ENCODE data around the gene C1orf50.
"Not testable (repeated sequence)": the region's sequence is repeated elsewhere in the genome, so short reads cannot be mapped to it uniquely, and the experiment has no call there.

C1orf50 gene

DNA sequence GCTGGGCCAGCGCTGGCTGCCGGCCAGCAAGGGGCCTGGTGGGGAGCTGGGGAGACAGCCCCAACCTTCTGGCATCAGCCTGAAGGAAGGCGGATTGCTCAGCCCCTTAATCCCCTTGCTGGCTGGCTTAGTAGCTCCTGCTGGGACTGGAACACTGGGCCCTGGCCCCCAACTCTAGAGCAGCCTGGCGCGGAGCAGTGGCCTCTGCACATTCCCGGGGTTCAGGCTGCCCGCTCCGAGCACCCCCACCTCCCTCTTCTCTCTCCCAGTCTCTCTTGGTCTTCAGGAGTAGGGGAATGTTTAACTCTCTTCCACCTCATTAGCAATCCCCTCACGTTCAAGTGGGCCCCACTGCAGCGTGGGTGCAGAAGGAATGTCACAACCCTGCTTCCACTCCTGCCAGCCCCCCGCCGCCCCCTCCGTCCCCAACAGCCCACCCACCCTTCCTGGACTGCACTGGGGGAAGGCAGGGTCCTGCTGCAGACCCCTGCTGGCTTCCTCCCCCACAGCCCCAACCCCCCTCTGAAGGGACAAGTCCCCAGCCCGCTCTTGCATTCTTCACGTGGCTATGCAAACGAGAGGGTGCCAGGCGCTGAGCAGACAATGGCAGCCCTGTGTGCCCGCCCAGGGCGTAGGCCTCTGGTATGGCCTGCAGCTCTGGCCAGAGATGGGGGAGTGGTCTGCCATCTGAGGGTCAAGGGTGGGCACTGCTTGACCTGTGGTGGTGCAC is 26.0 kb upstream of the C1orf50 start:
- DNase-seq = no peak

DNA sequence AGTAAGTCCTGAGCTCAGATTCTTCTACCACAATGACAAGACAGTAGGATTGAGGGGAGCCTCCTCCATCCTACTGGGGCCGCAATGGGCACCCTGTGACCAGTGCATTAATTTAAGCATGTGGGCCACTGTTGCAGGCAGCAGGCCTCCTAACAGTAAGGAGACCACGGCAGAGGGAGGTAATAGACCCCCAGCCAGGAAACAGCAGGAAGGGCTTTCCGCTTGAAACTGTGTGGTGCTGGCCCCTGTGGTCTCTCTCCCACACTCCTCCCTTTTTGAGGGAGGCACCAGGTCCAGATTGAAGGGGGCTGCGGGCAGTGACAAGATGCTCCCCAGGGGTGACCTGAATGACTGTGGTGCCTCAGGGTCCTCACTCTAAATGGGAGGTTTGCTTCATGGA is 25.3 kb upstream of the C1orf50 start:
- DNase-seq = no peak

DNA sequence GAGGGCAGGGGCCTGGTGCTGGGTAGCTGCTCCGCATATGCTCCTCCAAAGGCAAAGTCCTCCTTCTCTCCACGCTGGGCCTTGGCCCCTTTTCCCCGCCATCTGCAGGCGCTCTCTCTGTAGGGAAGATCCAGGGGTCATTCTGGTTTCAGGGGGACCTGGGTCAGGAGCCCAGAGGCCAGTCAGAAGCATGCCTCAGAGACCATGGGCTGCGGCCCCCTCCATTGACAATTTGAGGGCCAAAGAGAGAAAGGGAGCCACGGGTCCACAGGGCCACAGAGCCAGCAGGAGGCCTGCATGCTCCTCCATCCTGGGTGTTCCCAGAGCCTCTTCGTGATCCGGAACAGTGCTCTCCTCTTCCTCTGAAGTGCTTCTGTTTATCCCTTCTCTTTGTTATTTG is 24.9 kb upstream of the C1orf50 start:
- no peak for DNase-seq

DNA sequence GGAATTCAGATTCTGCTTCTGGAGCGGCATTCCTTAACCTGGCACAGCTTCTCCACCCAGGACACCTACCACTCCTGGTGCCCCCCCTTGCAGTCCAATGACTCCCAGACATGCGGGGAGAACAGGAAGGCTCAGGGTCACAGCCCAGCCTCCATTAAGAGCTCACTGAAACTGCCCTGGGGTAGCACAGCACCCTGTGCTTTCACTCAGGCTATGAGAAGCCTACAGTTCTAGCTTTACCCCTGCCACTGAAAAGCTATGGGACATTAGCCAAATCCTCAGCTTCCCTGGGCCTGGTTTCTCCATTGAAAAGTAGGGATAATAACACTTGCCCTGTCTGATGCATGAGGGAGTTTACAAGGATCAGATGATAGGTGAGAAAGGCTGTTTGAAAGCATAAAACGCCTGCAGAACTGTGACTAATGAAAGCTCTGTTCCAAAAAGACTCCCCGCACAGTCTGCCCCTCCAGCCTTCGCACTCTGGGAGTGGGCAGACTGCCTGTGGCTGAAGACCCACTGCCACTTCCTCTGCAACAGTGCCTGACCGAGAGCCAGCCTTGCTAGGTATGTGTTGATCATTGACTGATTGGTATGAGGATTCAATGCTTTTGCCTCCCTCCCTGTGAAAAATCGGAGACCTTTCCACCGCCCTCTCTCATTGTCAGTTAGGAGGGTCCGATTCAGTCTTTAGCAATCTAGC is 24.3 kb upstream of the C1orf50 start:
- DNase-seq = no peak

DNA sequence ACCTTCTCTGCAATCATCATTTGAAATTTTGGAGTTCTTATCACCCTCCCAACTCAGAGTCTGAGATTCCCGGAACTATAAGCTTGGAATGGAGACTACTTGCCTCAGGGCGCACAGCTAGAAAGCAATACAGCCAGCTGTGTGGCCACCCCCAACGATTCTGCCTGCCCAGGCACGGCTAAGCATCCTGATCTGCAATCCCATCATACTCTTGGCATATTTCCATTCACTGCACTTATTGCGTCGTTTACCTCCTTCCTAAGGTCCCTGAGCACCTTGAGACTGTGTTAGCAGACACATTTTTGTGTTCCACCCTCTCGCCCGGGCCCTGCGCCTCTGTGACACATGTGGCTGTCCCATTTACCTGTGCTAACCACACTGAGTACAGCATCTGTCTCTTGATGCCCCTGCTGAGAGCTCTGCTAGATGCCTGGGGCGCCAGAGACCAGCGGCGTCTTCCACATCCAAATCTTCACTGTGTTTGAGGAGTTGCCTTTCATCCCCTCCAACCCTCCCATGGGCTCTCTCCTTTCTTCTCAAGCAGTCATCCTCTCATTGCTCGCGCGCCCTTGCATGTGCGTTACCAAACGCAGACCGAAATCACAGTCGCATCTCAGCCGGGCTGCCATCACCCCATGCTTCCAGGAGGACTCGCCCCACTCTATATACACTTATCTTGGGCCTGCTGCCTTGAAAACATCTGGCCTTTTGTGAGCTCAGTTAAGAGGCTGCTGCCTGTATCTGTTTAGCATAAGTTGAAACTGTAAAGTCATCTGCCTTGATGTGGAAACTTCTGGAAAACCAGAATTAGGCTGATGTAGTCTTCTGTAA is 23.5 kb upstream of the C1orf50 start:
- no peak for DNase-seq

DNA sequence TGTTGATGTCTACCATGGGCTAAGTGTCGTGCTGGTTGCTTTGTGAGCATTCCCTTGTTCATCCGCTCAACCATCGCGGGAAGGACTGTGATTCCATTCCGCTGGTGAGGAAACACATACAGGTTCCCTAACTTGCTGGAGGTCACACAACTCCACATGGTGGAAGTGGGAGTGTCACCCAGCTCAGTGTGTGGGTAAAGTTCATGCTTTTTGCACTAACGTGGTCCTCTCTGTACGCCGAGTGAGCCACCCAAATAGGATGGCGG is 23.0 kb upstream of the C1orf50 start:
- no peak for DNase-seq

DNA sequence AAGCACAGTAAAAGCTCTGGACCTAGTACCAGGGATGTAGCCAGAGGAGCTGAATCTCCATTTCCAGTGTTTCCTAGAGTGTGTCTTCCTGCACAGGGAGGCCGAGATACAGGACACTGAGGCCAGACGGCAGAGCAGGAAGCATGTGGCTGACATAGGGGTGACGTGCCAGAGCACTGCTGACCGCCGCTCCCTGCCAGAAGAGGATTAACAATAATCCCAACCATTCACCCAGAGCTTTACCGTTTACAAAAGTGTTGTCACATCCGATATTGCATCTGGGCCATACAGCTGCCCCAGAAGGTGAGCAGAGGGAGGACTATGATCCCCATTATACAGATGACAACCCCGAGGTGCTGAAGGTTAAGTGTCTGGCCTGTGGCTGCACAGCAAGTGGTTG is 21.2 kb upstream of the C1orf50 start:
- DNase-seq = no peak

DNA sequence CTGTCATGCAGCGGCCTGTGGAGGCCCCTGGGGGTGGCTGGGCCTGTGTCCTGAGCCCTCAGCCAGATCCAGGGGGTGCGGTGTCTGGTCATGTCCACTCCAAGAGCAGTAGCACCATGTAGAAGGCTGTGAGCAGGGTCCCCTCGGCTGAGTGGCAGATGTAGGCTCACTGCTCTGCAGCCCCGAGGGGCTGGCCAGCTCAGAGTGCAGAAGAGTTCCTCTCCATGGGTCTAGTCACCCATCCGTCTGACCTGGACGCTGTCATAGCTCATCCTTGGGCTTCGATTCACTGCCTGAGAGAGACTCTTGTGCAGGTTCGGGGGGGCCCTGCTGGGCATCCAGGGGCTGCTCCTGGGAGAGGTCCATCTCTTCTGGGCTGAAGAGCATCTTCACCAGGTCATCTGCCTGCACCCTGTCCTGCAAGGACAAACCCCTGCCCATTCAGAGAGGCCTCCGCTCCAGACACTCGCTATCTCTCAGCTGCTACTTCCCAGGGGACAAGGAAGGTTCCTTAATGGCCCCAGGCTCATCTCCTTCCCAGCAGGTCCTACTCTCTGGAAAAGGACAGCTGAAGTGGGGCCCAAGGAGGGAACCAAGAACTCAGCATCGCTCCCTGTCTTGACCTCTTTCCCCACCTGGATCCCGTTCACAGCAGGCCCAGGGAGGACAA is 20.5 kb upstream of the C1orf50 start:
- no peak for DNase-seq

DNA sequence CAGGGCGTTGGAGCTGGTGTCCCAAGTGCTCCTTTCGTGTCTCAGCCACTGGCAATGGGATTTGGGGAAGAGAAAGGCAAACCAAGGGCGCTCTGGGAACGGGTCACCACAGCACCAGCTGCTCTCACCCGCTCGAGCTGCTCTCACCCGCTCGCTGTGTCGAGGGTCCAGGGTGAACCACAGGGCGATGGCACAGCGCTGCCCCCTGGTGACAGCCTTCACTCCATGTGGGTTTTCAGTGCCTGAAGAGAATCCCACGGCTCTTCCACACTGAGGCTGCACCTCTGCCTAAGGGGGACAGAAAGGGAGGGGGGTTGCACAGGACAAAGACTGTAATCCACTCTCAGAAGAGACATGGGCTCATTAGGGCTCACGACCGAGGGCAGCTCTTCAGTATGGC is 19.9 kb upstream of the C1orf50 start:
- DNase-seq = peak; percentile 53

DNA sequence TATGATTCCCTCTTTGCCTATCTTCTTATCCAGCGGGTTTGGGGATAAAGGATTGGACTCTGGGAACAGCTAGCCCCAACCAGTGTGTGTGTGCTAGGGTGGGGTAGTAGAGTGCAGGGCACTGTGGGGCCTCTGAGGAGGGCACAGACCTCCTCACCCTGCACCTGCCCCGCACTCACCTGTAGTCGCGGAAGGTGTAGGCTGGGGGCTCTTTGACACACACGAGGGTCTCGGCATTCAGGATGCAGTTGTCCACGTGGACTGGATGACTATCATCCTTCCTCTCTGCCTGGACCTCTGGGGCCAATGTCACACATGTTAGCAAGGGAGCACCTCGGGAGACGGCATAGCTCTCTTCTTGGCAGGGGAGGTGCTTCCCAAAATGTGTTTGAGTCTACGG is 19.0 kb upstream of the C1orf50 start:
- no peak for DNase-seq

DNA sequence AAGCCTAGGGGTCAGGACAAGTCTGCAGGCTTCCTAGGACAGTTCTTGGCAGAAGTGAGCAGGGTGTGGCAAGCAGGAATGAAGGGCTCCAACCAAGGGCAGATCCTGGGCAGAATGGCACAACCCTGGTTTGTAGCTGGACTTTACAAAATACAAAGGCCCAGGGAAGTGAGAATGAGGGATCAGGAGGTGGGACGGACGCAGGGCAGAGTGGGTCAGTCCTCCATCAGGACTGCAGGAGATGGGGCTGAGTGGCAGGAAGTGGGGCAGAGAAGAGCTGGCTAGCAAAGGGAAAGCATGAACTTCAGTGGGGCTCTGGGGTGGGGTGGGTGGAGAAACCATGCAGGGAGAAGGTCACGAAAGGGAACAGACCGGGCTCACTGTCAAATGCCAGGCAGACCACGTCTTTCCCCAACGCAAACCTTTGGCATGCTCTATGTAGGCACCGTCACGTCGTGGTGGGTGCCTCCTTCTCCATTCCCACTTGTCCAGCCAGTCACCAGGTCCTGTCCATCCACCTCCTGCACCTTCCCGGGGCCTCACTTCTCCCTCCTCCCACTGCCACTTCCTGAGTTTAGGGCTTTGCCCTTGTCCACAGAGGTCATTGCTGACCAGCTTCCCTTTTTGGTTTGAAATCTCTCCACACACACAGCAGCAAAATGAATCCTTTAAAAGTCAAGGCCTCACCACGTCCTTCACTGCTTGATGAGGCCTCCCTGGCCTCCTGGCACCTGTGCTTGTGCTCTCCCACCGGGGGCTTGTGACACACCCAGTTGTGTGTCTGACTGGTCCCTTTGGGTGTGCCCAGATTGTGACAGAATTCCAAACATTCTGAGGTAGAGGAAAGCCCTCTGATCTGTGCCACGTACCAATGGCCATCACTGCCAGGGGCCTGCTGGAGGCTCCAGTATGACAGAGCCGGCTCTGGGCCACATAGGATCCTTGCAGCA is 18.3 kb upstream of the C1orf50 start:
- no peak for DNase-seq

DNA sequence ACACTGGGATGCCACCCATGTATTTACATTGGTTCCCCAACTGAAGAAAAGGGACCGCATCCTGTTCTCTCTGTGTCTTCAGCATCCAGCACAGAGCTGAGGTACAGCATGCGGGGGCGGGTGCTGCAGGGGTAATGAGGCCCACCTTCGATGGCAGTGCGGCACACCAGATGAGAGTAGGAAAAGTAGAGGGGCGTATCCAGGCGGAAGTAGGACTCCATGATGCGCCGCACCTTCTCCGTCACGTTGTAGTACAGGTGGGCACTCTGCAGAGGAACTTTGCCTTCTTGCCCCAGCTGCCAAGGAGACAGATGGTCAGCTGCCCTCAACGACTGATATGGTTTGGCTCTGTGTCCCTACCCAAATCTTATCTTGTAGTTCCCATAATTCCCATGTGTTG is 17.0 kb upstream of the C1orf50 start:
- DNase-seq = no peak

DNA sequence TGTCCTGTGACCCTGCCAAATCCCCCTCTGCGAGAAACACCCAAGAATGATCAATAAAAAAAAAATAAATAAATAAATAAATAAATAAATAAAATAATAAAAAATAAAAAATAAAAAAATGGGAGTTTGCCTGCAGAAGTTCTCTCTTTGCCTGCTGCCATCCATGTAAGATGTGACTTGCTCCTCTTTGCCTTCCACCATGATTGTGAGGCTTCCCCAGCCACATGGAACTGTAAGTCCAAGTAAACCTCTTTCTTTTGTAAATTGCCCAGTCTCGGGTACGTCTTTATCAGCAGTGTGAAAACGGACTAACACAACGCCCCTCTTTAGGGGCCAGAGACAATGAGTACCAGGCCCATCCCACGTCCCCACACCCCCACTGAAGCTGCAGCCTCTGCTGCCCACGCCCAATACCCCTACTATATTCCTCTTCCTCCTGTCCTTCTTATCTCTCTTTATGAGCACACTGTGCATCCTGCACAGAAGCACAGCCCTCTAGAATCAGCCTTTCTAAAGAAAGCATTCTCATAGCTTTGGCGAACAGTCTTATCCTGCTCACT is 15.5 kb upstream of the C1orf50 start:
- not testable (repeated sequence) for DNase-seq

DNA sequence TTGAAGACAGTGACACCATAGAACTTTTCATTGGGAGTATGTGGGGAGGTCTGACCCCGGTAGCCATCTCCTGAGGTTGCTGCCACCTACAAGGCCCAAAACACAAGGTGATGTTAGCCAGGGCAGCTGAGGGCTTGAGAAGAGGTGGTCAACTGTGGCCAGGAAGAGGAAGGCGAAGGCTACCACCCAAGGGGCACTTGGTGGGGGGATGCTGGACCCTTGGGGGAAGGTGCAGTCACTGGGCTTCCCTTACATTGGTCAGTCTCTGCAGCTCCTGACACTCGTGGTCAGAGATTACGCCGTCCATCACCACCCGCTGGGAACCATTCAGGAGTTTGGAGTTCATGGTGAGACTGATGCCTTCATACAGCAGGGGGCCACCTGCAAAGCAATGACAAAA is 14.8 kb upstream of the C1orf50 start:
- DNase-seq = no peak

DNA sequence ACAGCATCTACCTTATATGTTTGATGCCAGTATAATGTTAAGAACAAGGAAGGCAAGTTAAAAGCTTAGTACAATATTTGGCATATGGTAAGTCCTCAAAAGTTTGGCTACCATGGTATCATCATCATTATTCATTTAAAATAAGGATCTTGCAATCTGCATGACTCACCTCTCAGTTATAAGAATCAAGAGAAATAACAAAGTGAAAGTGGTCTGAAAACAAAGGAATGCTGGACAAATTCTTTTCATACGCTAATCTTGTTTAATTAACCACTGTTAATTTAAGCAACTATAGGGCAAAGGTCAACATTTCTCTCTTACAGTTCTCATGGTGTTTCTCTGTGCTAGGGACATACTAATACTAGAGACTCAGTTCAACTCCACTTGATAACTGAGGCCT is 14.0 kb upstream of the C1orf50 start:
- DNase-seq = no peak

DNA sequence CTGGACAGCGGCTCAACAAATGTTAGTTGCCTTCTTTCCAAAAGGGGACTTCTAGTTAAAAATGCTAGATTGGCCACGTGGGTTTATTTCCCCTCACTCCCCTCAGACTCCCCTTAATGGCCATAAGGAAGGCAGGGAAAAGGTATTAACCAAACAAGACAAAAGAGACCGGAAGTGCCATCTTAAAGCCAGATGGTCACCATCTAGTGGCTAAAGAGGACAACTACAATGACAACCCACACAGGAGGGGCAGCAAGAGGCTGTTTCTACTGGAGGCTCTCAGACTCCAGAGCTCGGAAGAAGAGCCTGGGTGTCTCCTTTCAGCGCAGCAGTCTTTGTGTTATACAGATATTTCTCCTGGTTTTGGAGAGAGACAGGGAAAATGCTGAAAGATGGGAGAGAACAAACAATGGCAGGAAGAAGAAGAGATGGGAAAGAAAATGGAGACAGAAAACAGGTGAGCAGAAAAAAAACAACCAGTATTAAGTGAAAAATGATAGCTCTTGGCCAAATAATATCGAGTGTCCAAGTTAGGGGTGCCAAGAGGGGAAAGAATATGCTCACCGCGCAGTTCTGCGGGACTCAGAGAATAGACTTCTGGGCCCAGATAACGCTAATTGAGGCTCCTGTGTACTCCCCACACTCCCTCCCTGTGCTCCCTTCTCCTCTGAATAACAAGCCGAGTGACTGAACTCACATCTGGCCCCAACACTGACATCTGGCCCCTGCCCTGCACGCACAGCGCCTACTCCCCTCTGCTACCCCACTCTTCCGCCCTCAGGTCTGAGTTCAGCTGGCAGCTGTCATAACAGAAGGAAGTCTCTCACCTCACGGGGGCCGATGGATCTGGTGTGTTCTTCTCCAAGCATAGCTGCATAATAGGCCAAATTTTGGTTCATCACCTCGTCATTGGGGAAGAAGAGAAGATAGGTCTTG is 9.8 kb upstream of the C1orf50 start:
- DNase-seq = peak; percentile 18

DNA sequence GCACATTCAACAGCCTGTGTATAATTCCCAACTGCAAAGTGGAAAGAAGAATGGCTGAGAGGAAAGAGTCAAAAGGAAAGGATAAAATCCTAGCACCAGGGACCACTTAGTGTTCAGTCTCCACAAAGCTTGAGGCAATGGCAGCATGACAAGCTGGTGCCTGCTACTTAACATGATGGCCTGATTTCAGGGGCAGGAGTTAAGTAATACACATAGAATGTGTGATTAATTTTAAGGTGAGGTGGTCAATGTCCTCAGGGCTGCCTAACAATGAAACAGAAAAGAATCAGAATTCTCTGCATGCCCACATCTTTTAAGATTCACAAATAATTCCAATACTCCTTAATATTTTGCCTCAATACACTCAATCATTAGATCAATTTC is 9.2 kb upstream of the C1orf50 start:
- DNase-seq = no peak

DNA sequence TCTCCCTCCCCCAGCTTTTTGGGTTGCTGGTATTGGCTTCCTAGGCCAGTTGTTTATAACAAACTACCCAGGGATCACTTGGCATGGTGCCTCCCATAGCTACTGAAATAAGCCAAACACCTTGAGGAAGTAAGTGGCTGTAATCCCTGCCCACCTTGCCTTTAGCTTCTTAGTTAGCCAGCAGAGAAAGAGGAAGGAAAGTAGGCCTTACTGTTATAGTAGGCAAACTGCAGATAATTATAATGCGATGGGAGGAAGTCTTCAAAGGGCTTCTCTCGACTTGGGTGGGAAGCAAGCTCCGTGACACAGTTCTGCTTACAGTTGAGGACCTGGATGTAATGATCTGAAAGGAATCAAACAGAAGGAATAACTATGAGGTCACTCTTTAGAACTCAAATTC is 8.4 kb upstream of the C1orf50 start:
- no peak for DNase-seq

DNA sequence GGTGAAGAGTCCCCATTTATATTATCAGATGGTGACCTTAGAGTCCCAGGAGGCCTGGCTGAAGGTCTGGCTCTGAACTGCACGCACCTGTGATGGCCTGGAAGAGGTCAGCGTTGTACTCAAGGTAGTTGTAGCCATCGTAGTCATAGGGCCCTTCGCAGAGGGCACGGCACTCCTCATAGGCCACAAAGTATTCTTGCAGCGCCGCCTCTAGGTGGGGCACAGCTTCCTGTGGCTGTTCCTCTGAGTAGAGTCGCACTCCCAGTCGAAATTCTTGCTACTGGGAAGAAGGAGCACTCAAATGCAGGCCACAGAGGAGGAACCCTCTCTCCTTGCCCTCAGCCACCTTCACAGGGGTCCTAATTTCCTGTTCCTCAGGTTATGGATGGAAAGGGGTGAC is 7.9 kb upstream of the C1orf50 start:
- DNase-seq = no peak

DNA sequence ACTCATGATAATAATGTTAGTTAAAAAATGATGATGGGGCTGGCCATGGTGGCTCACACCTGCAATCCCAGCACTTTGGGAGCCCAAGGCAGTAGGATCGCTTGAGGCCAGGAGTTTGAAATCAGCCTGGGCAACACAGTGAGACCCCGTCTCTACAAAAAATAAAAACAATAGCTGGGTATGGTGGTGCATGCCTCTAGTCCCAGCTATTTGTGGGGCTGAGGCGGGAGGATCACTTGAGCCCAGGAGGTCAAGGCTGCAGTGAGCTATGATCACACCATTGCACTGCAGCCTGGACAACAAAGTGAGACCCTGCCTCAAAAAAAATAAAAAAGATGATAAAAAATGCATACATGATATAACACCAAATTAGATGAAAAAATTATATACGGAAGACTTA is 5.5 kb upstream of the C1orf50 start:
- no peak for DNase-seq

DNA sequence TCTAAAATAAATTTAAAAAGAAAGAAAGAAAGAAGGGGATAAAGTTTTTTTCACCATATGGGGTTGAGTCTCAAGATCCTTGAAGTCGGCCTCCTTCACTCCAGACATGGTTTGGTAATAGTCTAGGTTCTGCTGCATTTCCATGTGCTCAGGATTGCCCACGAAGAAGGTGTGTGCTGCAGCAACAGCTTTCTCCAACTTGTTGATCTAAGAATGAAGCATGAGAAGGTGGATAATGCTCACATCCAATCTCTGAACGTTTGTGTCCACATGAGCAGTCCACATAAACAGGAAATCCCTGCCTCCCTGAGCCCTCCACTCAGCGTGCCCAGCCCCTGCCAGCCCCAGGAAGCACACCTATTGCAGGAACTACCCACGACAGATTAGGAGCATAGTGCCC is 4.8 kb upstream of the C1orf50 start:
- DNase-seq = no peak

Measured in stimulated activated CD4-positive, alpha-beta T cell treated with anti-CD3 and anti-CD28 coated beads, Interleukin-15, amount 100 ng/mL, for 24 hours (primary cell).